GM23338 (cell line): ENCODE data around the gene GPRC5D. TPM values are rescaled to one million over a fixed set of nuclear protein-coding genes. Genes with fewer than 3 reads are reported as not detected.

Experiments
- ATAC-seq: fragments of 200-7000 bp; cut with Tn5 transposase; 3 replicates; pipeline ENCODE4 v1.9.1; 2020
- DNase-seq: peaks from one replicate; pipeline ENCODE4 v3.0.0-alpha.2; 2015; ENCODE audit warnings: low spot score
- H2AFZ ChIP-seq: fragments of 200-600 bp; sonication (generic); 2 replicates; pipeline ENCODE4 v1.8.0; 2016; ENCODE audit warnings: antibody characterized with exemption, mild to moderate bottlenecking, moderate library complexity
- H3F3A ChIP-seq: fragments of 200-600 bp; sonication (generic); replicated peaks from 2 replicates; pipeline ENCODE4 v1.8.0; 2017; ENCODE audit warnings: antibody characterized with exemption, mixed run types, low read depth
- H3K27ac ChIP-seq: fragments of 200-600 bp; sonication (generic); 2 replicates; pipeline ENCODE4 v1.6.1; 2016; ENCODE audit warnings: low read depth
- H3K27me3 ChIP-seq: fragments of 200-600 bp; sonication (generic); 2 replicates; pipeline ENCODE4 v1.8.0; 2016; ENCODE audit warnings: mild to moderate bottlenecking, mixed run types, moderate library complexity; ENCODE audit not compliant: insufficient read depth
- H3K36me3 ChIP-seq: fragments of 200-600 bp; sonication (generic); 2 replicates; pipeline ENCODE4 v1.8.0; 2016; ENCODE audit warnings: mild to moderate bottlenecking; ENCODE audit not compliant: insufficient read depth
- H3K4me1 ChIP-seq: fragments of 200-600 bp; sonication (generic); 2 replicates; pipeline ENCODE4 v1.8.0; 2016; ENCODE audit warnings: mild to moderate bottlenecking, moderate library complexity; ENCODE audit not compliant: insufficient read depth
- H3K4me2 ChIP-seq: fragments of 200-600 bp; sonication (generic); 2 replicates; pipeline ENCODE4 v1.7.1; 2017; ENCODE audit warnings: mixed run types
- H3K4me3 ChIP-seq: fragments of 200-600 bp; sonication (generic); 2 replicates; pipeline ENCODE4 v1.6.1; 2016; ENCODE audit warnings: mixed run types
- H3K79me2 ChIP-seq: fragments of 200-600 bp; sonication (generic); replicated peaks from 2 replicates; pipeline ENCODE4 v1.8.0; 2017; ENCODE audit warnings: mild to moderate bottlenecking; ENCODE audit not compliant: insufficient read depth
- H3K9me2 ChIP-seq: fragments of 200-600 bp; sonication (generic); 2 replicates; pipeline ENCODE4 v1.8.0; 2017; ENCODE audit not compliant: insufficient read depth
- H4K20me1 ChIP-seq: fragments of 200-600 bp; sonication (generic); replicated peaks from 2 replicates; pipeline ENCODE4 v1.8.0; 2017; ENCODE audit warnings: mild to moderate bottlenecking; ENCODE audit not compliant: insufficient read depth
- H3K27ac Mint-ChIP-seq: 2 replicates; pipeline ENCODE4 v1.8.0; 2020; ENCODE audit warnings: inconsistent platforms, mild to moderate bottlenecking, moderate library complexity, mixed read lengths
- H3K27me3 Mint-ChIP-seq: 3 replicates; pipeline ENCODE4 v1.8.0; 2022; ENCODE audit warnings: low read depth, mild to moderate bottlenecking, moderate library complexity, mixed read lengths, inconsistent platforms; ENCODE audit not compliant: insufficient read depth, poor library complexity
- H3K36me3 Mint-ChIP-seq: 3 replicates; pipeline ENCODE4 v1.8.0; 2021; ENCODE audit warnings: low read depth, mild to moderate bottlenecking, inconsistent platforms, moderate library complexity, mixed read lengths
- H3K4me1 Mint-ChIP-seq: 3 replicates; pipeline ENCODE4 v1.8.0; 2020; ENCODE audit warnings: mild to moderate bottlenecking, inconsistent platforms, mixed read lengths
- H3K4me3 Mint-ChIP-seq: 3 replicates; pipeline ENCODE4 v1.8.0; 2021; ENCODE audit warnings: moderate library complexity, mild to moderate bottlenecking, inconsistent platforms, mixed read lengths
- H3K9me3 Mint-ChIP-seq: 3 replicates; pipeline ENCODE4 v1.8.0; 2020; ENCODE audit warnings: moderate library complexity, mild to moderate bottlenecking, inconsistent platforms, mixed read lengths
- CREB1 ChIP-seq: fragments of 250-450 bp; sonication (Bioruptor Pico); IDR thresholded peaks from 2 replicates; pipeline ENCODE4 v1.5.0; 2020; ENCODE audit warnings: low read depth, mild to moderate bottlenecking, moderate library complexity
- EZH2 ChIP-seq: fragments of 200-600 bp; sonication (generic); IDR thresholded peaks from one replicate; pipeline ENCODE4 v1.8.0; 2017; ENCODE audit warnings: antibody characterized with exemption, mild to moderate bottlenecking, low read depth; ENCODE audit not compliant: unreplicated experiment
- EZH2phosphoT487 ChIP-seq: fragments of 200-600 bp; sonication (generic); IDR thresholded peaks from one replicate; pipeline ENCODE4 v1.8.1; 2018; ENCODE audit warnings: antibody characterized with exemption; ENCODE audit not compliant: unreplicated experiment
- JUNB ChIP-seq: IDR thresholded peaks from one replicate; pipeline ENCODE4 v1.6.1; 2016; ENCODE audit warnings: antibody characterized with exemption; ENCODE audit not compliant: unreplicated experiment
- NANOG ChIP-seq: IDR thresholded peaks from 2 replicates; pipeline ENCODE4 v1.6.1; 2016; ENCODE audit warnings: antibody characterized with exemption, borderline replicate concordance
- POLR2AphosphoS5 ChIP-seq: IDR thresholded peaks from 2 replicates; pipeline ENCODE4 v1.6.1; 2016; ENCODE audit warnings: antibody characterized with exemption, low read depth
- ZNF331 ChIP-seq: fragments of 250-450 bp; sonication (Bioruptor Pico); IDR thresholded peaks from 2 replicates; pipeline ENCODE4 v1.5.0; 2020; ENCODE audit warnings: low read depth, mild to moderate bottlenecking, moderate library complexity
- polyA plus RNA-seq: library from polyadenylated mRNA; unstranded; fragments of >200 nt; fragmentation: Nextera tagmentation; extraction: Ambion mirVana; gene quantifications from 2 replicates; pipeline ENCODE4 v1.2.1, GENCODE V29; 2016
- total RNA-seq: library from RNA; depleted of rRNA; stranded (reverse); fragments of >200 nt; shearing (Covaris generic); gene quantifications from 2 replicates; pipeline ENCODE4 v1.2.3, GENCODE V29; 2014
- TF ChIP-seq, protein P1 (sequence below), 2 experiments: fragments of 200-600 bp in 1 of 2; sonication (generic) in 1 of 2; conservative IDR thresholded peaks; 2 replicates each; pipeline versions ENCODE4 v1.5.1 to v1.6.1; 2016 to 2017; ENCODE audit warnings: antibody characterized with exemption in 2 of 2, low read depth in 2 of 2, mild to moderate bottlenecking in 2 of 2, moderate library complexity in 1 of 2
- TF ChIP-seq, protein P2 (sequence below): IDR thresholded peaks from one replicate; pipeline ENCODE4 v1.6.1; 2018; ENCODE audit warnings: antibody characterized with exemption; ENCODE audit not compliant: unreplicated experiment
- TF ChIP-seq, protein P3 (sequence below): fragments of 250-450 bp; sonication (Bioruptor Pico); IDR thresholded peaks from 2 replicates; pipeline ENCODE4 v1.5.0; 2020; ENCODE audit warnings: mild to moderate bottlenecking, moderate library complexity

GPRC5D gene
- total and polyA plus RNA-seq, 2 experiments from 2014 or later: not detected

DNA sequence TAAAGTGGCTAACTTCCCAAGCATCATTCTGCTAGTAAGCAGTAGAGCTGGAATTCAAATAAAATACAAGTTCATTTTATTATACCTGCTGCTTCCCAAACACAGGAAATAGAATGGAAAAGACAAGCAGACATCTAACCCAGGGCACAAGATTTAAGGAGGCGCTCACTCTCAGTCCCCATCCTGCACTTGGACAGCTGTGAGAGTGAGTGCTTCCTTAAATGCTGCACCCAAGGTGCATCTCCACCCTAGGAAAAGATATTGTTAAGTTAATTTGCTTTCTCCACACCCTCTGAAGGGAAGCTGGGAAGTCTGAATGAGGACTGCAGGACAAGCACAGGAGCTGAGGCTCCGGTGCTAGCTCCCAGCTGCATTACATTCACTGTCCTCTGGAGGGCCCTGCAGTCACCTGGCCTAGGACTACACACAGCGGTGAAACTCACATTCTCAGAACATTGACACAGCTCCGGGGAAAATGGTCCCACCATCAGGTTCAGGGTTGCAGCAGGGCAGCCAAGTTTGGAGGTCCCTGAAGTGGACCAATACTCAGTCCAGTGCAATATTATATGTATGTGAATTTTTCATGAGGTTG is 33.9 kb upstream of the GPRC5D start:
- TF ChIP-seq NANOG (no peak), JUNB (no peak), CREB1 (CRISPR knock-in tag) (no peak)
- TF ChIP-seq, protein P1, sequence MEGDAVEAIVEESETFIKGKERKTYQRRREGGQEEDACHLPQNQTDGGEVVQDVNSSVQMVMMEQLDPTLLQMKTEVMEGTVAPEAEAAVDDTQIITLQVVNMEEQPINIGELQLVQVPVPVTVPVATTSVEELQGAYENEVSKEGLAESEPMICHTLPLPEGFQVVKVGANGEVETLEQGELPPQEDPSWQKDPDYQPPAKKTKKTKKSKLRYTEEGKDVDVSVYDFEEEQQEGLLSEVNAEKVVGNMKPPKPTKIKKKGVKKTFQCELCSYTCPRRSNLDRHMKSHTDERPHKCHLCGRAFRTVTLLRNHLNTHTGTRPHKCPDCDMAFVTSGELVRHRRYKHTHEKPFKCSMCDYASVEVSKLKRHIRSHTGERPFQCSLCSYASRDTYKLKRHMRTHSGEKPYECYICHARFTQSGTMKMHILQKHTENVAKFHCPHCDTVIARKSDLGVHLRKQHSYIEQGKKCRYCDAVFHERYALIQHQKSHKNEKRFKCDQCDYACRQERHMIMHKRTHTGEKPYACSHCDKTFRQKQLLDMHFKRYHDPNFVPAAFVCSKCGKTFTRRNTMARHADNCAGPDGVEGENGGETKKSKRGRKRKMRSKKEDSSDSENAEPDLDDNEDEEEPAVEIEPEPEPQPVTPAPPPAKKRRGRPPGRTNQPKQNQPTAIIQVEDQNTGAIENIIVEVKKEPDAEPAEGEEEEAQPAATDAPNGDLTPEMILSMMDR (conservative IDR thresholded peaks at IDR 0.05; ENCODE audit: low read depth in 2 of 2): peak; percentile 66 to 85
- 0 out of 2 replicates have a peak, but pooled peaks cover 6% of the 10 kb centered on the region for H3K79me2 ChIP-seq
- H3K27me3 Mint-ChIP-seq: no peaks in the 10 kb centered on the region
- H3F3A ChIP-seq: no peaks in the 10 kb centered on the region
- H3K4me2 ChIP-seq: 0 out of 2 replicates have a peak overlapping the region, but pooled peaks have one; percentile 29
- peaks cover 8% of the 10 kb centered on the region for H3K4me1 ChIP-seq
- H3K27ac Mint-ChIP-seq: no peak overlapping the region; the same call in 1 of the 2 replicates
- peaks cover 32% of the 10 kb centered on the region for H3K36me3 Mint-ChIP-seq
- no peaks in the 10 kb centered on the region for H3K9me3 Mint-ChIP-seq
- DNase-seq (peak; percentile 91), ATAC-seq (peak; percentile 100)
- H3K27ac ChIP-seq: no peak overlapping the region
- H3K9me2 ChIP-seq: no peaks in the 10 kb centered on the region
- H4K20me1 ChIP-seq: no peaks in the 10 kb centered on the region; the same call in 1 of the 2 replicates
- no peaks in the 10 kb centered on the region for H3K27me3 ChIP-seq
- no peak overlapping the region for H3K4me3 Mint-ChIP-seq
- no peak overlapping the region for H2AFZ ChIP-seq
- peaks cover 22% of the 10 kb centered on the region for H3K4me1 Mint-ChIP-seq
- H3K36me3 ChIP-seq: peaks cover 18% of the 10 kb centered on the region; the same call in 1 of the 2 replicates
- H3K4me3 ChIP-seq: no peak overlapping the region

DNA sequence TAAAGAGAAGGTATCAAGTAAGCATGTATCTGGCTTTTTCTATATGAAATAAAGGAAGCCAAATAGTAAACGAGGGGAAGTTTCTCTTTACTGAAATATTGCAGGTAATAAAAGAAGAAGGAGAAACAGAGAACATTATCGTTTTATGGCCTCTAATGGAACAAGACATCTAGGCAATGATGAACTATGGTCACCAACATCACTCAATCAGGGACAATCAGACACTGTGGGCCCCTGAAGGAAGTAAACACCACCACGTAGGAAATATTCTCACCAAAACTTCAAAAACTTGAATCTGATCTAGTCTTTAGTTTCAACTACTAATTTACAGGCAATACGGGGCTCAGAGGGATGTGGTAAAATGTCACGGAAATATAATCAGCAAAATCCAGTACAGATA is 32.2 kb upstream of the GPRC5D start:
- H3K4me1 ChIP-seq: no peaks in the 10 kb centered on the region
- TF ChIP-seq ZNF331 (CRISPR knock-in tag) (no peak), JUNB (no peak), EZH2 (no peak), POLR2AphosphoS5 (no peak), NANOG (no peak), EZH2phosphoT487 (no peak)
- TF ChIP-seq, protein P2, sequence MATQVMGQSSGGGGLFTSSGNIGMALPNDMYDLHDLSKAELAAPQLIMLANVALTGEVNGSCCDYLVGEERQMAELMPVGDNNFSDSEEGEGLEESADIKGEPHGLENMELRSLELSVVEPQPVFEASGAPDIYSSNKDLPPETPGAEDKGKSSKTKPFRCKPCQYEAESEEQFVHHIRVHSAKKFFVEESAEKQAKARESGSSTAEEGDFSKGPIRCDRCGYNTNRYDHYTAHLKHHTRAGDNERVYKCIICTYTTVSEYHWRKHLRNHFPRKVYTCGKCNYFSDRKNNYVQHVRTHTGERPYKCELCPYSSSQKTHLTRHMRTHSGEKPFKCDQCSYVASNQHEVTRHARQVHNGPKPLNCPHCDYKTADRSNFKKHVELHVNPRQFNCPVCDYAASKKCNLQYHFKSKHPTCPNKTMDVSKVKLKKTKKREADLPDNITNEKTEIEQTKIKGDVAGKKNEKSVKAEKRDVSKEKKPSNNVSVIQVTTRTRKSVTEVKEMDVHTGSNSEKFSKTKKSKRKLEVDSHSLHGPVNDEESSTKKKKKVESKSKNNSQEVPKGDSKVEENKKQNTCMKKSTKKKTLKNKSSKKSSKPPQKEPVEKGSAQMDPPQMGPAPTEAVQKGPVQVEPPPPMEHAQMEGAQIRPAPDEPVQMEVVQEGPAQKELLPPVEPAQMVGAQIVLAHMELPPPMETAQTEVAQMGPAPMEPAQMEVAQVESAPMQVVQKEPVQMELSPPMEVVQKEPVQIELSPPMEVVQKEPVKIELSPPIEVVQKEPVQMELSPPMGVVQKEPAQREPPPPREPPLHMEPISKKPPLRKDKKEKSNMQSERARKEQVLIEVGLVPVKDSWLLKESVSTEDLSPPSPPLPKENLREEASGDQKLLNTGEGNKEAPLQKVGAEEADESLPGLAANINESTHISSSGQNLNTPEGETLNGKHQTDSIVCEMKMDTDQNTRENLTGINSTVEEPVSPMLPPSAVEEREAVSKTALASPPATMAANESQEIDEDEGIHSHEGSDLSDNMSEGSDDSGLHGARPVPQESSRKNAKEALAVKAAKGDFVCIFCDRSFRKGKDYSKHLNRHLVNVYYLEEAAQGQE: no peak
- TF ChIP-seq, protein P3, sequence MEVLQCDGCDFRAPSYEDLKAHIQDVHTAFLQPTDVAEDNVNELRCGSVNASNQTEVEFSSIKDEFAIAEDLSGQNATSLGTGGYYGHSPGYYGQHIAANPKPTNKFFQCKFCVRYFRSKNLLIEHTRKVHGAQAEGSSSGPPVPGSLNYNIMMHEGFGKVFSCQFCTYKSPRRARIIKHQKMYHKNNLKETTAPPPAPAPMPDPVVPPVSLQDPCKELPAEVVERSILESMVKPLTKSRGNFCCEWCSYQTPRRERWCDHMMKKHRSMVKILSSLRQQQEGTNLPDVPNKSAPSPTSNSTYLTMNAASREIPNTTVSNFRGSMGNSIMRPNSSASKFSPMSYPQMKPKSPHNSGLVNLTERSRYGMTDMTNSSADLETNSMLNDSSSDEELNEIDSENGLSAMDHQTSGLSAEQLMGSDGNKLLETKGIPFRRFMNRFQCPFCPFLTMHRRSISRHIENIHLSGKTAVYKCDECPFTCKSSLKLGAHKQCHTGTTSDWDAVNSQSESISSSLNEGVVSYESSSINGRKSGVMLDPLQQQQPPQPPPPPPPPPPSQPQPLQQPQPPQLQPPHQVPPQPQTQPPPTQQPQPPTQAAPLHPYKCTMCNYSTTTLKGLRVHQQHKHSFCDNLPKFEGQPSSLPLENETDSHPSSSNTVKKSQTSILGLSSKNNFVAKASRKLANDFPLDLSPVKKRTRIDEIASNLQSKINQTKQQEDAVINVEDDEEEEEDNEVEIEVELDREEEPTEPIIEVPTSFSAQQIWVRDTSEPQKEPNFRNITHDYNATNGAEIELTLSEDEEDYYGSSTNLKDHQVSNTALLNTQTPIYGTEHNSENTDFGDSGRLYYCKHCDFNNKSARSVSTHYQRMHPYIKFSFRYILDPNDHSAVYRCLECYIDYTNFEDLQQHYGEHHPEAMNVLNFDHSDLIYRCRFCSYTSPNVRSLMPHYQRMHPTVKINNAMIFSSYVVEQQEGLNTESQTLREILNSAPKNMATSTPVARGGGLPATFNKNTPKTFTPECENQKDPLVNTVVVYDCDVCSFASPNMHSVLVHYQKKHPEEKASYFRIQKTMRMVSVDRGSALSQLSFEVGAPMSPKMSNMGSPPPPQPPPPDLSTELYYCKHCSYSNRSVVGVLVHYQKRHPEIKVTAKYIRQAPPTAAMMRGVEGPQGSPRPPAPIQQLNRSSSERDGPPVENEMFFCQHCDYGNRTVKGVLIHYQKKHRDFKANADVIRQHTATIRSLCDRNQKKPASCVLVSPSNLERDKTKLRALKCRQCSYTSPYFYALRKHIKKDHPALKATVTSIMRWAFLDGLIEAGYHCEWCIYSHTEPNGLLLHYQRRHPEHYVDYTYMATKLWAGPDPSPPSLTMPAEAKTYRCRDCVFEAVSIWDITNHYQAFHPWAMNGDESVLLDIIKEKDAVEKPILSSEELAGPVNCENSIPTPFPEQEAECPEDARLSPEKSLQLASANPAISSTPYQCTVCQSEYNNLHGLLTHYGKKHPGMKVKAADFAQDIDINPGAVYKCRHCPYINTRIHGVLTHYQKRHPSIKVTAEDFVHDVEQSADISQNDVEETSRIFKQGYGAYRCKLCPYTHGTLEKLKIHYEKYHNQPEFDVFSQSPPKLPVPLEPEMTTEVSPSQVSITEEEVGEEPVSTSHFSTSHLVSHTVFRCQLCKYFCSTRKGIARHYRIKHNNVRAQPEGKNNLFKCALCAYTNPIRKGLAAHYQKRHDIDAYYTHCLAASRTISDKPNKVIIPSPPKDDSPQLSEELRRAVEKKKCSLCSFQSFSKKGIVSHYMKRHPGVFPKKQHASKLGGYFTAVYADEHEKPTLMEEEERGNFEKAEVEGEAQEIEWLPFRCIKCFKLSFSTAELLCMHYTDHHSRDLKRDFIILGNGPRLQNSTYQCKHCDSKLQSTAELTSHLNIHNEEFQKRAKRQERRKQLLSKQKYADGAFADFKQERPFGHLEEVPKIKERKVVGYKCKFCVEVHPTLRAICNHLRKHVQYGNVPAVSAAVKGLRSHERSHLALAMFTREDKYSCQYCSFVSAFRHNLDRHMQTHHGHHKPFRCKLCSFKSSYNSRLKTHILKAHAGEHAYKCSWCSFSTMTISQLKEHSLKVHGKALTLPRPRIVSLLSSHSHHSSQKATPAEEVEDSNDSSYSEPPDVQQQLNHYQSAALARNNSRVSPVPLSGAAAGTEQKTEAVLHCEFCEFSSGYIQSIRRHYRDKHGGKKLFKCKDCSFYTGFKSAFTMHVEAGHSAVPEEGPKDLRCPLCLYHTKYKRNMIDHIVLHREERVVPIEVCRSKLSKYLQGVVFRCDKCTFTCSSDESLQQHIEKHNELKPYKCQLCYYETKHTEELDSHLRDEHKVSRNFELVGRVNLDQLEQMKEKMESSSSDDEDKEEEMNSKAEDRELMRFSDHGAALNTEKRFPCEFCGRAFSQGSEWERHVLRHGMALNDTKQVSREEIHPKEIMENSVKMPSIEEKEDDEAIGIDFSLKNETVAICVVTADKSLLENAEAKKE (CRISPR knock-in tag): no peak

More for the DNA sequence above, 32.2 kb upstream of the GPRC5D start:
- H3K27me3 ChIP-seq: no peaks in the 10 kb centered on the region
- H4K20me1 ChIP-seq: no peaks in the 10 kb centered on the region; the same call in 1 of the 2 replicates
- H2AFZ ChIP-seq: no peak overlapping the region
- H3K36me3 ChIP-seq: peaks cover 18% of the 10 kb centered on the region; the same call in 1 of the 2 replicates
- DNase-seq (no peak), ATAC-seq (no peak)
- Mint-ChIP-seq H3K4me1 (peaks cover 12% of the 10 kb centered on the region; the same call in 2 of the 3 replicates), H3K27ac (no peak overlapping the region), H3K27me3 (no peaks in the 10 kb centered on the region), H3K36me3 (peaks cover 32% of the 10 kb centered on the region), H3K4me3 (no peak overlapping the region), H3K9me3 (no peaks in the 10 kb centered on the region)
- H3K27ac ChIP-seq: no peak overlapping the region
- no peak overlapping the region for H3K4me3 ChIP-seq
- H3K79me2 ChIP-seq: no peaks in the 10 kb centered on the region
- no peak overlapping the region for H3K4me2 ChIP-seq
- H3K9me2 ChIP-seq: no peaks in the 10 kb centered on the region
- no peaks in the 10 kb centered on the region for H3F3A ChIP-seq
